ENCODE data around the gene CCDC106.
A peak's percentile ranks its signal among the peaks of the same experiment; 100 is the strongest.

Gene CCDC106

DNA sequence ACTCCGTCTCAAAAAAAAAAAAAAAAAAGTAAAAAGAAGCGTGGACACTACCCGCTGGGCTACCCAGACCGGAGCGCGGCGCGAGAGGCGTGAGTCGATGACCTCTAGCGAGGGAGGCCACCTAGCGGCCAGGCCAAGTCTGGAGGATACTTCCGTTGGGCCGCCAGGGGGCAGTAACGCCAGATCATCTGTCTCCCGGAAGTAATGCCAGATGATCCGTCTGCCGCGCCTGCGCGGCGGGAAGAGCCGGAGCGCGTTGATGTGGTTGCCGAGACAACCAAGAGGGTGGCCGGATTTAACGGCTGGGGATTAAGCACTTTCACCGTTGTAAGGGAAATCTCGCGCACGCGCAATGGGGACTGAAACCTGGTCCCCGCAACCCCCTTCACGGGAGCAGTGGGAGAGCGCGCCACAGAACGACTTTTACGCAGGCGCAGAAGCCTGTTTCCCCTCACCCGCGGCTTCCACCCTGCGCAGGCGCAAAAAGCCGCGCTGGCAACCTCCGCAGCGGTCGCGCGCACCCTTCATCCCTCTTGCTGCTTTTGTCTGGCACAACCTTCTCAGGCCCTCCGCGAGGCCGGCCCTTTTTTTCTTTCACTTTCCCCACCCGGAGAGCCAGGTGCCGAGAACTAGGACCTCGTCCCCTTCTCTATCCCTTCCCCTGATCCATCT, 5.8 kb downstream of the CCDC106 start:
- DNase-seq = peak; percentile 98

DNA sequence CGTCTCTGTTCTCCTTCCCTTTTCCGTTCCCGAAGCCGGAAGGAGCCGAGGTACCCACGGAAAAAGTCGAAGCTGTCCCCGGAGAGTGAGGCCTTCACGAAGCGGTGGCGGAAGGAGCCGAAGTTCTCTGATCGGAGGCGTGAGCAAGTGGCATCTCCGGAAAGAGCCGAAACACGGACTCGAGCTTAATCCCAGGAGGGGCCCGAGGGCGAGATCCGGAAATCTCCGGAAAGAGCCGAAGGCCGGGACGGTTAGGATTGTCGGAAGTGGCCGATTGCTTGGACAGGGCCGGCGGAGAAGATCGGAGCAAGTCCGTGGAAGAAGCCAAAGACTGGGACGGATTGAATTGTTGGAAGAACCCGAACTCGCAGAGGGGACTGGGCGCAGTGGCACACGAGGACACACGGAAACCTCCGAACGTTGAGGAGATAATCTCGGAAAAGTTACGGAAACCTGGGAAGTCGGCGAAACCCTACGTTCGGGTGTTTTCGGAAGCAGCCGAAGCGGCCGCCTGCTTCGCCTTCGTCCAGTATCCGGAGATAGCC, 6.4 kb downstream of the CCDC106 start:
- peak; percentile 100 for DNase-seq

DNA sequence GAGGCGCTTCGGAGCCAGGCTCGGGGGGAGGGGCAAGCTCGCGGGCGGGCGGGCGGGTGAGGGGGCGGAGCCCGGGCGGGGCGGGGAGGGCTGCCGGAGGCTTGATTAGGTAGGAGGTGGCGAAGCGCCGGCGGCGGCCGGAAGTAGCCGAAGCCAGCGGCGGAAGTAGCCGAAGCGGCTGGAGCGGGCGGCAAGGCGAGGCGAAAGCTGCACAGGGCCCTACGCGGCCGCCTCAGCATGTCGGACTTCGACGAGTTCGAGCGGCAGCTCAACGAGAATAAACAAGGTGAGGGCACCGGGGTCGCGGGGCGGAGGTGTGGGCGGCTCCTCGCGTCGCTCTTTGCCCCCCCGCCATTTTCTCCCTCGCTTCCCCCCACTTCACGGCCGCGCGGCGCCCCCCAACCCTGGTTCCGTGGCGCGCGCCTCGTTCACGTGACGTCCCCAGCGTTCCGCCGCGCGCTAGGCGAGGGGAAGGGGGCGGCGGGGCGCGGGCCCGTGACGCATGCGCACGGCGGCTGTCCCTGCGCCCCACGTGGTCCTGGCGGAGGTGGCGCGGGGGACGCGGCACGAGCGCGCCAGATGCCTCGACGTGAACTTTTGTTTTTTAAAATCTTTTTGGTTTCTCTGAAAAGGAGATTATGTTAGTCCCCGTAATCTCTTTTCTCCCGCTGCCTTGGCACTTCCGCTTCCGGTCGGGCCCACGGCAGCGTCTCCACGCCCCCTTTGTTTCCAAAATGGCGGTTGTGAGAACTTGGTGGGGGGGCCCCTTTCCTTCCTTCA, 7.0 kb downstream of the CCDC106 start, which contains the start of gene U2AF2:
U2AF2 (plus strand) TSS at position 168 of the 780 bp plus-strand sequence; CDS start at position 238, 70 bp downstream.
- DNase-seq = peak; percentile 86

DNA sequence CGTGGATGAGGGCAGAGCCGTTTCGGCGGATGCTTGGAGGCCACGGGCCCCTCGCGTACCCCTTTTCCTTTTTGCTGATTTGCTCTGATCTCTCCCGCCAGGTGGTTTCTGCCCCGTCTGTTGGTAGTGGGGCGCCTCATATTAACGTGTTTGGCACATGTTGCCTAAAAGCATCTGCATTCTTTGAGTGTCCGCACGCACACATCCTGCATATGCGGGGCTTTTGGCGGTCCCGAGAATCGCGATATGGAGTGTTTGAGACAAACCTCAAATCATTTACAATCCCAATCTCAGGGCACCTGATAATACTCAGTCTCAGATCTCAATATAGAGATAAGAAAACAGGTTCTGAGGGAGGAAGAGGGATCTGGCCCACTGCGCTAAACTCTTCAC, 7.6 kb downstream of the CCDC106 start:
- no peak for DNase-seq

DNA sequence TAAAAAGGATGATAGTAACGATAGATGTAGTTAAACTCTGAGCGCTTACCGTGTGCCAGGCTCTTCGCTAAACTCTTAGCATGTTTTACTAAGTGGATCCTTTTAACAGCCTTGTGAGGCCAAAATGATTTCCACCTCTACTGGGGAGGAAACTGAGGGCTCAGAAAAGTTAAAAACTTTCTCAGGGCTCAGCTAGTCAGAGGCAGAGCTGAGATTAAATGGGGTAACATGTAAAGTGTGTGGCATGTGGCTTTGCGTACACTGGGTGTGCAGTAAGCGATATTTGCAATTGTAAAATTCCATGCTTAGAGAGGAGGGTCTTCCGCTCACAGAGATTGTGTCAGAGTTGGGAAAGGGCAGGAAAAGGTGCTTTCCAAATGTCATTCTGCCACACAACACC, 8.5 kb downstream of the CCDC106 start:
- no peak for DNase-seq

DNA sequence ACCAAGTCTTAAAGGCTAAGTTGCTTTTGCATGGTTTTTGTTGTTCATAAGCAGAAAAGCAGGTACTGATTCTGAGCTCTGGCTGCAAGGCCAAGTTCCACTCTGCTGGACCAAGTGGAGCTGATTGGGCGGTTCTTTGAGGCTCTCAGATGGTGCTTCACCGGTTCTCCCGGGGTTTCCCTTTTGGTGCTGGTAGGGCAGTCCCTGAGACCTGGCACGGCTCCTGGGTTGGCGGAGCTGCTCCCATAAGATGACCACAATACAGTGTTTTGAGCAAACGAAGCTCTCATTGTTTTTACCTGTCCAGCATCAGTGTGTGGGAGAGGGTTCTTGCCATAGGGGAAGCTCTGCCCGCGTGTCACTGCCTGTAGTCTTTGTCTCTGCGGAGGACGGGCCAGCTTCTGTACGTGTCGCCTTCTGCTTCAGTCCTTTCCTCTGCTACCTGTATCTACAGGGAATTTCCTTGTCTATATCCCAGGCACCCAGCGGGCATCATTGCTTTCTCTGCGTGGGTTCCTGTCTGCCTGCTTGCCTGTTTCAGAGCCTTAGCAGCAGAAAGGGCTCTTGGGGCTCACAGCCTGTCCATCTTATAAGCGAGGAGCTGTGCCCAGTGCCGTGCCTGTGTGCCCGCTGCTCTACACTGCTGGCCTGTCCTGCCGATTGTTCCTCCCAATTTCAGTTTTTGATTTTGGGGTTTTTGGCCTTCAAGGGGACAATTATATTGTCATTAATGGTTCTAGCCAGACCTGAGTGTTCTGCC, 9.2 kb downstream of the CCDC106 start:
- no peak for DNase-seq

DNA sequence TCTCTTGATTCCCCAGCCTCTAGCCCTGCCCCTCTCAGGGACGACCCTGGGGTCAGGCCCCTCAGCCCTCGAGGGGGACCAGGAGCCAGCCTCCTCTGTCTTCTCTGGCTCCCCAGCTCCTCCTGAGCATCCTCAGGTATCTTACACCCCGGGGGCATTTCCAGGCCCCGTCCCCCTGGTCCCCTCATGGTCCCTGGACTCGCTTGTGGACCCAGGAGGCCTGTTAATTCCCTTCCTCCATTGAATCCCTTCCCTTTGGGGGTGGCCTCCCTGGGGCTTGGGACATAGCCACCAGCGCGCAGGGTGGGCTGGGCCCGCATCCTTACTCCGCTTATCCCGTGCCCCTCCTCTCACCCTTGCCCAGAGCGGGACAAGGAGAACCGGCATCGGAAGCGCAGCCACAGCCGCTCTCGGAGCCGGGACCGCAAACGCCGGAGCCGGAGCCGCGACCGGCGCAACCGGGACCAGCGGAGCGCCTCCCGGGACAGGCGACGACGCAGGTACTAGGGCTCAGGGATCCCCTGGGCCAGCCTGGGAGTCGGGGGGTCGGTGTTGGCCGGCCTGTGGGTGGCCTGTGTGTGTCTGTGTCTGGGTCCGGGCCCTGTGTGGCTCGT, 10.9 kb downstream of the CCDC106 start:
- no peak for DNase-seq

DNA sequence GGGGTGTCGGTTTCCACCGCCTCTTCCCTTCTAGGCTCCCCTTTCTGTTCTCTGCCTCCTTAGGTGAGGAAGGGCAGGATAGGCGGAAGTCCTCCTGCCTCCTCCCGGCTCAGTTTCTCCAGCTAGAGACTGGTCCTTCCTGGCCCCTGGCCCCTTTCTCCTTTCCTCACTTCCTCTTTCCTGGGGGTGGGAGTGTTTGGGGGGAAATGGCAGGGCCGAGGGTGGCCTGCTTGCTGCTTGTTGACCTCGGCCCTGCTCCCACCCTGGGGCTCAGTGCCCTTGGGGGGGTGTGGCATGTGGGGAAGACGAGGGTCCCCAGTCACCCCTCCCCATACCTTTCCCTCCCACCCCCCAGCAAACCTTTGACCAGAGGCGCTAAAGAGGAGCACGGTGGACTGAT, 11.8 kb downstream of the CCDC106 start:
- no peak for DNase-seq

DNA sequence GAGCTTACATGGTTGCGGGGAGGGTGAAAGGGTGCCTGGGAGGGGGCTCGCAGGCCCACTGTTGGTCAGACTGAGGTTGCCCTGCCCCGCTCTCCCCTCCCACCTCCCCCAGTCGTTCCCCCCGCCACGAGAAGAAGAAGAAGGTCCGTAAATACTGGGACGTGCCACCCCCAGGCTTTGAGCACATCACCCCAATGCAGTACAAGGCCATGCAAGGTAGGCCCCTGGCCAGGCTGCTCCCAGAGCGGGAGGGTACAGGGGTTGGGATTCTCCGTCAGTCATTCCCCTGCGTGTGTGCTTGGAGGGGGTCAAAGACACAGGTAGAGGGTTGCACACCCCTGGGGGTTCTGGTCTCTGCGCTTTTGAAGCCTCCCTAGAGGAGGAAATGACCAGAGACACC, 12.4 kb downstream of the CCDC106 start:
- DNase-seq = no peak

DNA sequence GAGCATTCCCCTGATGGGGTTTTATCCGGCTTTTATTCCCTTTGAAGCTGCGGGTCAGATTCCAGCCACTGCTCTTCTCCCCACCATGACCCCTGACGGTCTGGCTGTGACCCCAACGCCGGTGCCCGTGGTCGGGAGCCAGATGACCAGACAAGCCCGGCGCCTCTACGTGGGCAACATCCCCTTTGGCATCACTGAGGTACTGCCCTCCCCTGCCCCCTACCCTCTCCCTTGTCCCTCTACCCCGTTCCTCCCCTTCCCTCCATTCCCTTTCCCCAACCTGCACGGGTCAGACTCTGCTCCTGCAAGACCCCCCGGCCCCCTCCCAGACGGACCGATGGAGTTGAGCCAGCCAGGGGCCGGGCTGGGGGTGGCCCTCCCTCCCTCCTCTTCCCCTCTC, 13.0 kb downstream of the CCDC106 start:
- DNase-seq = no peak

DNA sequence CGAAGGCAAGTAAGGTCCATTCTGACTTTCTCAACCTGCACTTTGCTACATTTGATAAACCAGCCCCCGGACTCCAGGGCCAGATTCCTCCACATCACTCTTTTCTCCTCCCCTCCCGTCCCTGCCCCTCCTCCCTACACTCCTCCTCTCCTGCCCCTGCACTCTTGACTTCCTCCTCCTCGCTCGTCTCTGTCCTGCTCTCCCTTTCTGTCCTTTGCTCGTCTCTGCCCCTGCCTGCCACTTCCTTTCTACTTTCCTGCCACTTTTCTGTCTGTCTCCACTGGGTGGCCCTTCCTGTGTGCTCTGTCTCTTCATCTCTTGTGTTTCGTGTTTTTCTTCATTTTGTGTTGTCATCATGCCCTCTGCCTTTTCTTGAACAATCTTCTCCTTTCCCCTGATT, 13.8 kb downstream of the CCDC106 start:
- no peak for DNase-seq

DNA sequence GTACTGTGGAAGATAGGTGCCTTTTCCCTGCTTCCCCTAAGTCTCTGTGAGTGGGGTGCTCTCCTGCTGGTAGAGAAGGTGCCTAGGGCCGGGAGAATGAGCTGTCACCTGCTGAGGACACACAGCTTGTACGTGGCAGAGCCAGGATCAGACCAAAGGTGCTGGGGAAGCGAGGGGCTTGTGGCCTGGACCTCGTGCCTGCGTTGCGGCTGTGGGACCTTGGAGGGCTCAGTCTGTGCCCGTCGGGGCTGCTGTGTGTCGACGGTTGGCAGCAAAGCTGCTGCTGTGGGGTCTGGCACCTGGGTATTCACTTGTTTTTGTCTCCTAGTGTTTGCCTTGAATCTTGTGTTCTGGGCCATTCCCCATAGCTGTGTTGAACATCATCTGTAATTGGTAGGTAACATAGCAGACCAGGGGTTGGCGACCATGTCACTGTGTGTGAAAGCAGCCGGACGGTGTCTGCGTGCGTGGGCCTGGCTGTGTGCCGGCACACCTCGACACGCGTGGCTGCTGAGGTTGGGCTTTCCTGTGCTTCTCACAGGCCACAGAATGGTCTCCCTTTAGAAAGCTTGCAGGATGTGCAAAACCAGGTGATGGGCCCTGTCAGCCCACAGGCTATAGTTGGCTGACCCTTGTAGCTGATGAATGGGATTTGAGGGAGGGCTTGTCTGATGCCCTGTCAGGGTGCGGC, 16.0 kb downstream of the CCDC106 start:
- DNase-seq = no peak

DNA sequence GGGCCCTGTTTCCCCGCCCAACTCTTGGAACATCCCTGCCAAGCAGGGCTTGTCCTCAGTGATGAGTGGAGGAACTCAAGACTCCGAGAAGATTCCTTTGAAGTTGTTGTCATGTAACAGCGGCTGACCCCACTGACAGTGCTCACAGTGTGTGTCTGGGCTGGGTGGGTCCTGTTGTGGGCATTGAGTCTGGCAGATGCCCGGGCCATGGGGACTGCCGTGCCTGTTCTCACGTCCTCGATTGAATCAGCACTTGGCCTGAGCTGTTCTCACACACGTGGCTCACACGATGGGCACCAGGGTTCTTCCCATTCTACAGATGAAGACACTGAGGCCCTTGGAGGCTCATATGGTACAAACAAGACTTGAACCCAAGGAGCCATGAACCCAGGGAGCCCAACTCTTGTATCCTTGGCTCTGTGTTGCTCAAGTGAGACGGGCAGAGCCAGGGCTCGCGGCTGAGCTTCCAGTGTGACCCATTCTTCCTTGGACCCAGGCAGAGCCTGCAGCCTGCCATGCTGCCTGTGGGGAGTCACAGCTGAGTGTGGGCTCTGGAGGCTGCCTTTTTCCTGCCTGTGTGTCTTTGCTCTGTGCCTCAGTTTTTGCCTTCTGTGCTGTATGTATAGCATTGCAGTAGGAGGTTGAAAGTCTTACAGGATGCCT, 18.5 kb downstream of the CCDC106 start:
- no peak for DNase-seq

DNA sequence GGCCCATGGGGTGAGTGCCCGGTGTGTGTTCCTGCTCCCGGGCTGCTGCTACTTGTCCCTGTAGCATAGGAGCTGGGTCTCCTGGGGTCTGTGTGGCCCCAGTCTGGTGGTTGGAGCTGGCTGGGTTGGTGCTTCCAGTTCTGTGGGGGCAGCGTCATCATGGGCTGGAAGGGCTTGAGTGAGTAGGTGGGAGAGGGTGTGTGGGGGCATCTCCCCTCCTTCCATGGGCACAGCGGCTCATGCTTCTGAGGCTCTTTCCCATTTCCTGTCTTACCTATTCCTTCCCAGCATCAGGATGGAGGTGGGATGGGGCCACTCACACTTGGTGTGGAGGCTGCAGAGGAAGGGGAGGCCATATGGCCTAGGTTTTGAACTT, 19.0 kb downstream of the CCDC106 start:
- DNase-seq = no peak

DNA sequence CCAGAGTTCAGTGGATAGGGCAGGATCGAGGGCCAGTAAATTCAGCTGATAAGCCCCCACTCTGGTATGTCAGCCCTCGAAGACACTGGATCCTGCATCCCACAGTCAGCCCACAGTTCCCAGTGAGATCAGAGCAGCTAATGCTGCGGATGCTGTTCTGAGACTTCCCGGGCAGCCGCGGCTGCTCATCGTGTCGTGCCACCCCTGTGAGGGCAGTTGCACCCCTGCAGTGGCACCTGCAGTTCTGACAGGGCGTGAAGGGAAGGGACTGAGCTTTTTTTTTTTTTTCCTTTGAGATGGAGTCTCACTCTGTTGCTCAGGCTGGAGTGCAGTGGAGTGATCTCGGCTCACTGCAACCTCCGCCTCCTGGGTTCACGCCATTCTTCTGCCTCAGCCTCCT, 19.5 kb downstream of the CCDC106 start:
- no peak for DNase-seq

DNA sequence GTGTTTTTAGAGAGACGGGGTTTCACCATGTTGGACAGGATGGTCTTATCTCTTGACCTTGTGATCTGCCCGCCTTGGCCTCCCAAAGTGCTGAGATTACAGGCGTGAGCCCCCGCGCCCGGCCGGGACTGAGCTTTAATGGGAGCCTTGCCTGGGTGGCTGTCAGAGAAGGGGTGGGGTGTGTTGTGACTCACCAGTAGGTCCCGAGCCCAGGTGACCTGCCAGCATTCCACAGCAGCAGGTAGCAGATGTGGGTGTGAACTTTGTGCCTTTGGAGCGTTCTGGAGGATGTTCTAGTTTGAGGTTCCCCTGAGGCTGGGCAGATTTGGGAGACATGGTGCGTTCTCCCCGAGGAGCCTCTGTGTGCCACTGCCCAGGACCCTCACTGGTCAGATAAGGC, 19.9 kb downstream of the CCDC106 start:
- no peak for DNase-seq

DNA sequence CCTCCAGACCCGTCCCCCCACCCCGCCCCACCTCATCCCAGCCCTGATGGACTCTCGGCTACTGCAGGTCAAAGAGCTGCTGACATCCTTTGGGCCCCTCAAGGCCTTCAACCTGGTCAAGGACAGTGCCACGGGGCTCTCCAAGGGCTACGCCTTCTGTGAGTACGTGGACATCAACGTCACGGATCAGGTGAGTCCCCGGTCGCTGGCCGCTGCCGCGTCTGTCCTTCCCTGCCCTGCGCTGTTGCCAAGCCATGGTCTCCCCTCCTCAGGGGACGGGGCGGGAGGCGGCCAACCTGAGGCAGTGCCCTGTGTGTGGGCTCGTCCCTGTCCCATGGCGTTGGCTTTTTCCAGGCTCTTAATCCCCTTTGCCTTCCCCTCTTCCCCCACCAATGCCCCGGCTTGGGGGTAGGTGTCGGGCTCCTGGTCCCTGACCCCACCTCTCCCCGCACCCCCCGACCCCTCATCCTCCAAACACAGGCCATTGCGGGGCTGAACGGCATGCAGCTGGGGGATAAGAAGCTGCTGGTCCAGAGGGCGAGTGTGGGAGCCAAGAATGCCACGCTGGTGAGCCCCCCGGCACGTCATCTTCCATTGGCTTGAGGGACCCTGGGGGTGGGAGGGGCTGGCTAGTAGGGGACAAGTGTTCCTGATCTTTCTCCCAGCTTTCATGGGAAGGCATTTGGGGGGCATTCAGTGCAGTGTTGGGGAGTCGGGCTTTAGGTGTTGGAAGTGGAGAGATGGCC, 20.8 kb downstream of the CCDC106 start:
- no peak for DNase-seq

DNA sequence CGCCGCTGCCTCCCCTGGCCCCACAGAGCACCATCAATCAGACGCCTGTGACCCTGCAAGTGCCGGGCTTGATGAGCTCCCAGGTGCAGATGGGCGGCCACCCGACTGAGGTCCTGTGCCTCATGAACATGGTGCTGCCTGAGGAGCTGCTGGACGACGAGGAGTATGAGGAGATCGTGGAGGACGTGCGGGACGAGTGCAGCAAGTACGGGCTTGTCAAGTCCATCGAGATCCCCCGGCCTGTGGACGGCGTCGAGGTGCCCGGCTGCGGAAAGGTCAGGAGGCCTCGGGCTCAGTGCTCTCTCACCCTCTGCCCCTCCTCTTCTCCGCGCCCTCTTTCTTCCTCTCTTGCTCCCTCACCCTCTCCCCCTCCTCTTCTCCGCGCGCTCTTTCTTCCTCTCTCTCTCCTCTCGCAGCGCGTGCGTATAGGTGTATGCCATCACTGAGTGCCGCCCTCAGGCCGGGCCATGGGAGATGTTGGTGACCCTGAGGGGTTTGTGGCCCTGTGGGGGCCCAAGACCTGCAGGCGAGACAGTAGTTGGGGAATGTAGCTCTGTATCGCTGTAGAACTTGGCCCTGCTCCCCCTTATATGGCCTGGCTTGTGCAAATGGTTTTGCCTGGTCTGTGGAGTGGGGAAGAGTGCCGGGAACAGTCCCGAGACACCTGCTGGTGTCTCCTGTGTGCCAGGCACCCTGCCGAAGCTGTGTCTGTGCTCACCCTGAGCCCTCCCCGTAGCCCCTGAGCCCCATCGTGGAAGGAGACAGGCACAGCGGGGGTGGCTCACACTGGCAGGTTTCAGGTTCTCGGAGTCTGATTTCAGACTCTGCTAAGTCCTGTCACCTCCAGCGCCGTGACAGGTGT, 21.6 kb downstream of the CCDC106 start:
- DNase-seq = no peak

DNA sequence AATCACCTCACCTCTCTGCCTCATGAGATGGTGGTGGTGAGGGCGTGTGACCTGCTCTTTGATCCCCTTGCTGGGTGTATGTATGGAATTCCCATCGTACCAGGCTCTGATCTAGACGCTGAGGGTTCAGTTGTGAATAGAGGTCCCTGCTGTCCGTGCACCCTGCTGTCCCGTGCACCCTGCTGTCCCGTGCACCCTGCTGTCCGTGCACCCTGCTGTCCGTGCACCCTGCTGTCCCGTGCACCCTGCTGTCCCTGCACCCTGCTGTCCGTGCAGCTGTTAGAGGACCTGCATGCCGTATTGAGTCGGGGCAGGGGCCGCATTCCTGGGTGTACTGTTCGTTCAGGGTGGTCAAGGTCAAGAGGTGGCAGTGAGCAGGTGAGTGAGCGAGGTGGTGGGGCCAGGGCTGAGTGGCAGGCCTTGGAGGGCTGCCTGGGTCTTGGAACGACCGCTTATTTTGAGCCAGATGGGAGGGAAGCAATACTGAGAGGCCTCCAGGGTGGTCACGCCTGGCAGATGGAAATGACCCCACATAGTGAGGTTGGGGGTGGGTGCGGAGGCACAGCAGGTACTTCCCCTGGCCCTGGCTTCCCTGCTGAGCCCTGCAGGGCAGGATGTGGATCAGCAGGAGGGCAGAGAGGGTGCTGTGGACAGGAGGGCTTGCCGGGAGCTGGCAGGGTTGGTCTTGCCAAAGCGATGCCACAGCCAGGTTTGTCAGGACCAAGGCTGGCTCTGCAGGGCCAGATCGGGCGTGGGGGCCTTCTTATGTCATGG, 22.5 kb downstream of the CCDC106 start:
- DNase-seq = no peak

DNA sequence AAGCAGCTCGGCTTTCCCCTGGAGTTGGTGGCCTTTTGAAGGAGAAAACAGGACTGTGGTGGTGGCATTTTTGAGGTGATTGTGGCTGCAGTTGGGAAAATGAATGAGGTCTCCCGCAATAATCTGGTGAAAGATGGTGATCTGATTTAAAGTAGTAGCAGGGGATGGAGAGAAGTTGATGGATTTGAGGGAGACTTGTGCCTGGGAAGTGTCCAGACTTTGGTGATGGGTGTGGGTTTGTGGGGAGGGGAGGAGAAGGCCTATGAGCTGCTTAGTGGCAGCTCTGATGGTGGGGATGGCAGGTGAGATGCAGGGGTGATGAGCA, 23.0 kb downstream of the CCDC106 start:
- no peak for DNase-seq
